Upper lobe of left lung (tissue), 6 donors: ENCODE measurements around the gene SIK3. TPM values are rescaled to one million over a fixed set of nuclear protein-coding genes. Genes with fewer than 3 reads are reported as not detected.
A peak's percentile ranks its signal among the peaks of the same experiment; 100 is the strongest.

Source experiments
- ATAC-seq, 2 donors: fragments of 200-7000 bp; cut with Tn5 transposase; one replicate each; pipeline ENCODE4 v1.9.1; 2022; ENCODE audit warnings: mild to moderate bottlenecking in 2 of 2, moderate library complexity in 2 of 2; ENCODE audit not compliant: low FRiP score in 2 of 2
- DNase-seq, 2 donors: peaks; one replicate each; pipeline ENCODE4 v3.0.0-alpha.2; 2019 to 2020
- H3K27ac ChIP-seq, 4 donors: fragments of 200-600 bp; sonication (generic); one replicate each; pipeline ENCODE4 v1.5.1; 2016 to 2019
- H3K27me3 ChIP-seq, 4 donors: fragments of 200-600 bp; sonication (generic); one replicate each; pipeline ENCODE4 v1.5.1; 2017 to 2019
- H3K36me3 ChIP-seq, 4 donors: fragments of 200-600 bp; sonication (generic); one replicate each; pipeline ENCODE4 v1.5.1; 2016 to 2019
- H3K4me1 ChIP-seq, 4 donors: fragments of 200-600 bp; sonication (generic); one replicate each; pipeline ENCODE4 v1.5.1; 2018 to 2019
- H3K4me3 ChIP-seq, 4 donors: fragments of 200-600 bp; sonication (generic); one replicate each; pipeline ENCODE4 v1.5.1; 2017 to 2019; ENCODE audit warnings: mild to moderate bottlenecking in 2 of 4, moderate library complexity in 1 of 4
- H3K9me3 ChIP-seq, 4 donors: fragments of 200-600 bp; sonication (generic); one replicate each; pipeline ENCODE4 v1.5.1; 2018 to 2019
- CTCF ChIP-seq, 6 experiments: fragments of 450-650 bp in 4 of 6; fragments of 200-600 bp in 2 of 6; sonication (generic) in 2 of 6; IDR thresholded peaks; one replicate each; pipeline ENCODE4 v1.5.1; 2016 to 2019; ENCODE audit warnings: antibody characterized with exemption in 6 of 6
- EP300 ChIP-seq, 4 donors: sonication (generic); formaldehyde crosslinking; IDR thresholded peaks; one replicate each; pipeline ENCODE4 v1.5.1; 2017; ENCODE audit warnings: antibody characterized with exemption in 4 of 4, control low read depth in 2 of 4
- POLR2A ChIP-seq, 4 donors: fragments of 450-650 bp; IDR thresholded peaks; one replicate each; pipeline ENCODE4 v1.5.1; 2016 to 2017; ENCODE audit warnings: antibody characterized with exemption in 4 of 4, mild to moderate bottlenecking in 2 of 4
- POLR2AphosphoS5 ChIP-seq, 2 donors: sonication (generic); formaldehyde crosslinking; IDR thresholded peaks; one replicate each; pipeline ENCODE4 v1.5.1; 2017; ENCODE audit warnings: antibody characterized with exemption in 2 of 2
- WGBS, 2 donors: methylation state at CpG; one replicate each; pipeline ENCODE4 v1.1.5; 2017 to 2018; 5-methylcytosine and 5-hydroxymethylcytosine counted together
- total RNA-seq, 6 donors: library from RNA; depleted of rRNA in 4 of 6; stranded (reverse); fragments of >200 nt in 4 of 6; gene quantifications; one replicate each; pipeline versions ENCODE4 v1.1.0 to v1.2.1, GENCODE V29; 2016 to 2021
- donor health status: DM: no; HTN: no; CAD: no; lungs with moderate emphysema.
- donor health status: DM: no; HTN: yes; CAD: no; lungs with severe emphysema.

The SIK3 gene
- total RNA-seq, 6 donors from 2014 or later = 26.9 to 115 (median 43.7) TPM

DNA sequence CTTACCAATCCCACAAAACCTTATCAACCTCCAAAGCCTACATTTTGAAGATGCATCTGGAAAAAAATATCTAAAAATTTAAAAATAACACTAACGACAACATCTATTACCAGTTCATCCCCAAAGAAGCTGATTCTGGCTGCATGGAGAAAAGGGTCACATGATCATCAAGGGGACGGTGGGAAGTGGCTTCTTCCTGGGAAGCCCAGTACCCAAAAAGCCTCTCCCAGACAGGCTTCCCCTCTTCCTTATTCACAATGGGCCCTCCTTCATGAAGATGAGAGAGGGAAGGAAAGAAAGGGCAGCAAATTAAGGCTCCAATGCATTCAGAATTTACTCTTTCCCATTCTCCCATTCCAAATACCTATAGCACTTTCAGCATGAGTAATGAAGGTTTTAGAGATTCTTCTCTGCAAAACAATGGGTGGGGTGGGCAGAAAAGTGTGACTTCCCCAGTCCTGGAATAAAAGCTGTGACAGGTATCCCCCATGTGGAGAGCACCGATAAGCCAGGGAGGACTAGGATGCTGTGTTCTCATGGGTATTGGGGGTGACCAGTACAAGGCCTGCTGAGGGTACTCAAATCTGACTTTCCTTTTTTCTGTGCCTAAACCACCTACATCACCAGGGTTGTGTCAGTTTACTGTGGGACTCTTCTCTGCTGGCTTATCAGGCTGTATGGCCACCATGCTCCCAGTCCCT, 88.2 kb downstream of the SIK3 start:
- H3K36me3 ChIP-seq = no peaks in the 10 kb centered on the region
- ATAC-seq (no peak), DNase-seq (no peak)
- no peak overlapping the region for H3K27ac ChIP-seq
- no peak for TF ChIP-seq EP300 (IDR thresholded peaks at IDR 0.05)
- H3K27me3 ChIP-seq = no peaks in the 10 kb centered on the region
- 50 to 82% methylated on average over 3 of the region's 3 CpGs for WGBS, 2 donors
- H3K4me1 ChIP-seq = peaks cover 0 to 11% (median 3%) of the 10 kb centered on the region in 4 donors
- no peaks in the 10 kb centered on the region for H3K9me3 ChIP-seq
- no peak overlapping the region for H3K4me3 ChIP-seq

DNA sequence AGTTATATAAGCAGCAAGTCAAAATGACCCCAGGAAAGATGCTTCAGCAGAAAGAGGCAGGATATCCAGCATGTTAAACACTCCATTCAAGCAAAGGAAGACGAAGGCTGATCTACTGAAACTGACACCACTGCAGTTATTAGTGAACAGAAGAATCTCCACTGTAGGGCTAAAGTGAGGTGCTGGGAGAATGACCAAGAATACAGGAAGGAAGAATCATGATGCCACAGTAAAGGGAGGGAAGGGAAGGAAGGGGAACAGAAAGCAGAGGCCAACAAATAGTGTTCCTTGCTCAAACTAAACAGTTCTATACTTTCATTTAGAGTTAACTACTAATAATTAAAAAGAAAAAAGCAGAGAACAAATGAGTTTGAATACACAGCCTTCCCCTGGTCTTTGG, 92.5 kb downstream of the SIK3 start:
- ATAC-seq = peak in 1 of 2 donors; percentile 58
- TF ChIP-seq POLR2A (IDR thresholded peaks at IDR 0.05) (no peak), EP300 (IDR thresholded peaks at IDR 0.05) (no peak), POLR2AphosphoS5 (IDR thresholded peaks at IDR 0.05) (no peak), CTCF (IDR thresholded peaks at IDR 0.05) (no peak)
- no peaks in the 10 kb centered on the region for H3K9me3 ChIP-seq
- no peak for DNase-seq
- H3K4me1 ChIP-seq = peaks cover 9 to 23% (median 12%) of the 10 kb centered on the region in 4 donors
- no peak overlapping the region for H3K4me3 ChIP-seq
- 50 to 68% methylated on average over 1 of the region's 1 CpG for WGBS, 2 donors
- H3K36me3 ChIP-seq = no peaks in the 10 kb centered on the region
- H3K27ac ChIP-seq = no peak overlapping the region
- H3K27me3 ChIP-seq = no peaks in the 10 kb centered on the region

DNA sequence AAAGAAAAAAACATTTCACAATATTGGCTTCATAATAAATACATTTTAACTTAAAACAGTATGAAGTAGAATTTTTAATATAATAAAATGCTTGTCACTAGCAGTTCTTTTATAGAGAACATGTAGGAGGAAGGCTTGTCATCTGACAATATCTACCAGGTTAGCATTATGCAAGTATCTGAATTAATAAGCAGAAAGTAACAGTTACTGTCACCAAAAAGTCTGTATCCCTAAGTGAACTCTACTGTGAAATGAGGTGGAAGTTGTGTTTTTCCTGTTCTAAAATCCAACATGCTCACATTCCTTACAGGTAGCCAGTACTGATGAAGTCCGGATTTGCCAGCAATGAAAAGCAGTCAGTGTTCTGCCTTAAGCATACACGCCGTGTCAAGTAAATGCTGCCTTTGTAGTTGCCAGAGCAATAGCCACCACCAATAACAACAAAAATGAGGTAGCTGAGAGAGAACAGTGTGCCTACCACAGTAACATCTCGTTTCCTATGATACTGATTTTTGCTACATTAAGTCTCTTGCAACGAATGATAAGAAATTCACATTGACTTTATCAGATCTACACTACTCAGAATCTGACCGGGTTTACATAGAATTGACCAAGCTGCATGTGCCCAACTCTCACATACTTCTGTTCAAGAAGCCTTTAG, 95.5 kb downstream of the SIK3 start:
- no peaks in the 10 kb centered on the region for H3K9me3 ChIP-seq
- H3K27ac ChIP-seq = no peak overlapping the region
- H3K27me3 ChIP-seq = no peaks in the 10 kb centered on the region
- no peak overlapping the region for H3K4me3 ChIP-seq
- H3K4me1 ChIP-seq = peaks cover 16 to 28% (median 23%) of the 10 kb centered on the region in 4 donors
- ATAC-seq (peak in 1 of 2 donors; percentile 19), DNase-seq (no peak)
- H3K36me3 ChIP-seq = no peaks in the 10 kb centered on the region
- 58 to 66% methylated on average over 6 of the region's 6 CpGs for WGBS, 2 donors
- no peak for TF ChIP-seq POLR2A (IDR thresholded peaks at IDR 0.05)
- TF ChIP-seq EP300 (IDR thresholded peaks at IDR 0.05) = no peak
- TF ChIP-seq POLR2AphosphoS5 (IDR thresholded peaks at IDR 0.05) = no peak
- no peak for TF ChIP-seq CTCF (IDR thresholded peaks at IDR 0.05)

DNA sequence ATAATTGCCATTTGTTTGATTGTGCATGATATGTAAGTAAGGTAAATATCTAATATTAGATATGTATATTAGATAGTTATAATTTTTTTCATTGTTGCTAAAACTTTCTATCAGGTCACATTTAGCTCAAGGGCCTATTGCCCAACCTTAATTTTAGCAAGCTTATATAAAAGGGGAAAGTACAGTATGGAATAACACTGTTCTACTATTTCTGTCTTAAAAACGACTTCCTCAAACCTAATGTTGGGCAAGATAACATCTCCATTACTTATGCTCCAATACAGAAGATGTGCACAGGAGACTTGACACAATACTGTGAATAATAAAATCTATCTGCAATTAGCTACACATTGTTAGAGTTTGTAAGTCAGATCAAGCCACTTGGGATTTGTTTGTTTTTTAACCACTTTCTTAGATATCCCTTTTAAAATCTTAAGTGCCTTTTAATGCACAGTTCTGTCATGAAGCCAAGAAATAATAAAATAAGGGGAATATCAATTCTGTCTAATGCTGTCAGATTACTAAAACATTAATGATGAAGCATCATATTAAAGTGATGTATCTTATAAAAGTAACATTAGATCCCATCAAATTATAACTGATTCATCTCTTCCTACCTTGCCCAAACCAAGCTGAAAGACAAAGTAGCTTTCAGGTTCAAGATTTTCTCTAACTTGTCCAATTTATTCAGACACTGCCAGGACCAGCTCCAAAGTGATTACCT, 98.1 kb downstream of the SIK3 start:
- DNase-seq (no peak), ATAC-seq (peak in 1 of 2 donors; percentile 80)
- Histone ChIP-seq H3K9me3 (no peaks in the 10 kb centered on the region), H3K36me3 (no peaks in the 10 kb centered on the region), H3K27me3 (no peaks in the 10 kb centered on the region), H3K4me3 (no peak overlapping the region), H3K27ac (no peak overlapping the region), H3K4me1 (peaks cover 16 to 22% (median 17%) of the 10 kb centered on the region in 4 donors)
- 13 to 28% methylated on average over 1 of the region's 1 CpG for WGBS, 2 donors
- TF ChIP-seq EP300 (IDR thresholded peaks at IDR 0.05) = no peak
- no peak for TF ChIP-seq CTCF (IDR thresholded peaks at IDR 0.05)
- TF ChIP-seq POLR2A (IDR thresholded peaks at IDR 0.05) = no peak
- TF ChIP-seq POLR2AphosphoS5 (IDR thresholded peaks at IDR 0.05) = no peak

GRCh38 chr11:116997071-116997470, 101.2 kb downstream of the SIK3 start:
- no peak overlapping the region for H3K27ac ChIP-seq
- H3K36me3 ChIP-seq = no peaks in the 10 kb centered on the region
- DNase-seq (no peak), ATAC-seq (no peak)
- H3K4me3 ChIP-seq = no peak overlapping the region
- no peaks in the 10 kb centered on the region for H3K9me3 ChIP-seq
- WGBS, 2 donors = 86 to 89% methylated on average over 2 of the region's 2 CpGs
- no peaks in the 10 kb centered on the region for H3K27me3 ChIP-seq
- no peak for TF ChIP-seq POLR2AphosphoS5 (IDR thresholded peaks at IDR 0.05)
- no peak for TF ChIP-seq CTCF (IDR thresholded peaks at IDR 0.05)
- no peak for TF ChIP-seq POLR2A (IDR thresholded peaks at IDR 0.05)
- no peak for TF ChIP-seq EP300 (IDR thresholded peaks at IDR 0.05)
- peaks cover 11 to 26% (median 13%) of the 10 kb centered on the region in 4 donors for H3K4me1 ChIP-seq
